DMS79 treated with DMSO at 0.1 percent for 48 hours (cell line): ENCODE results near the gene UACA.

ENCODE experiments used
- DNase-seq: peaks from one replicate; lab custom pipeline; 2025; lab: John Stamatoyannopoulos, UW

The UACA gene

GRCh38 chr15:70658641-70659040 lies 104.7 kb downstream of the UACA start:
- no peak for DNase-seq

- no peak for DNase-seq
Measured at GRCh38 chr15:70653426-70653825, 109.9 kb downstream of the UACA start.

- no peak for DNase-seq
Measured at GRCh38 chr15:70652341-70652740, 111.0 kb downstream of the UACA start.

GRCh38 chr15:70651303-70651845 lies 112.0 kb downstream of the UACA start:
- DNase-seq, result no peak

- DNase-seq, result no peak
Measured at GRCh38 chr15:70650567-70651302, 112.6 kb downstream of the UACA start.

- DNase-seq, result no peak
Measured at GRCh38 chr15:70647396-70647795, 116.0 kb downstream of the UACA start.

- no peak for DNase-seq
Measured at GRCh38 chr15:70646169-70646568, 117.2 kb downstream of the UACA start.

GRCh38 chr15:70643783-70644125 lies 119.6 kb downstream of the UACA start:
- no peak for DNase-seq

GRCh38 chr15:70643106-70643782 lies 120.1 kb downstream of the UACA start:
- DNase-seq, result no peak

- no peak for DNase-seq
Measured at GRCh38 chr15:70636540-70637165, 126.7 kb downstream of the UACA start.

- DNase-seq, result no peak
Measured at GRCh38 chr15:70635895-70636294, 127.5 kb downstream of the UACA start.

- DNase-seq, result no peak
Measured at GRCh38 chr15:70633991-70634390, 129.4 kb downstream of the UACA start.

GRCh38 chr15:70633103-70633831 lies 130.1 kb downstream of the UACA start:
- no peak for DNase-seq

- no peak for DNase-seq
Measured at GRCh38 chr15:70632491-70633102, 130.8 kb downstream of the UACA start.

GRCh38 chr15:70632079-70632478 lies 131.3 kb downstream of the UACA start:
- no peak for DNase-seq

- no peak for DNase-seq
Measured at GRCh38 chr15:70629735-70630273, 133.6 kb downstream of the UACA start.

GRCh38 chr15:70628549-70628896 lies 134.8 kb downstream of the UACA start:
- DNase-seq, result no peak

- DNase-seq, result no peak
Measured at GRCh38 chr15:70627734-70628548, 135.4 kb downstream of the UACA start.

- no peak for DNase-seq
Measured at GRCh38 chr15:70627322-70627721, 136.0 kb downstream of the UACA start.

- DNase-seq, result no peak
Measured at GRCh38 chr15:70625438-70625837, 137.9 kb downstream of the UACA start.

- no peak for DNase-seq
Measured at GRCh38 chr15:70625011-70625410, 138.3 kb downstream of the UACA start.
